NCI-H2107 (cell line): ENCODE data around the gene ASPG.

Experiments
- DNase-seq: peaks from one replicate; lab custom pipeline; 2025; lab: John Stamatoyannopoulos, UW

ASPG gene

GRCh38 chr14:104105071-104105821, 19.7 kb downstream of the ASPG start:
- no peak for DNase-seq

- DNase-seq: no peak
These were observed 20.4 kb downstream of the ASPG start for GRCh38 chr14:104105822-104106470.

DNA sequence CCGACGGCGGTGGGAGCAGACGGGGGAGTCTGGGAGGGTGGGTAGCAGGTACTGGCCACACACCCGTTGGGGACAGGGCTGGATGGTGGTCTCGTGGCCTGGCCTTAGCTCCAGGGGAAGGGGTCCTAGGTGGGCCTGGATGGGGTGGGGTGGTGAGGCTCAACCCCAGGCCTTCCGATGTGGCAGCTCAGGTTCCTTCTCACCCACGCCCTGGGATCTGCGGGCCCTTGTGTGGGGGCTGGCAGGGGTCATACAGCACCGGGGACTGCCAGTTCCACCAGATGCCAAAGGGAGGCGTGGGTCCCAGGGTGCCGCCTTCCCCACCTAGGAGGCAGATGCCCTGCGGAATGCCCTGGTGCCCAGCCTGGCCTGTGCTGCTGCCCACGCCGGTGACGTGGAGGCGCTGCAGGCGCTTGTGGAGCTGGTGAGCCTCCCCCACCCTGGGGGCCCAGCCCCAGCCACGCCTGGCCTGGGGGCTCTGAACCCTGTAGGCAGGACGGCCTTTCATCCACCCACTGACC, 21.0 kb downstream of the ASPG start:
- DNase-seq: no peak

DNA sequence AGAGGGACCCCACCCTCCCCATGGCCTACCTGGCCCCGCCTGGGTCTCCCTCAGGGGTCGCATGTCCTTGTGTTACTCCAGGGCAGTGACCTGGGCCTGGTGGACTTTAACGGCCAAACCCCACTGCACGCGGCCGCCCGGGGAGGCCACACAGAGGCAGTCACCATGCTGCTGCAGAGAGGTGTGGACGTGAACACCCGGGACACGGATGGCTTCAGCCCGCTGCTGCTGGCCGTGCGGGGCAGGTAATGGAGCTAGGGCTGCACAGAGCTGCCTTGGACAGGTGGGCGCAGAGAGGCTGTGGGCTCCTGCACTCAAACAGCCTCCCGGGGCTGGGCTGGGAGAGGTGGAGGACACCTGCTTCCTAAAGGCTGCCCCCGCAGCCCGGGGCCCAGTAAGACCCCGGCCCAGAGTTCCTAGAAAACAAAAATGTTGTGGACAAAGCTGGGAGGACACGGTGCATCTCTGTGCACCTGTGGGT, 21.6 kb downstream of the ASPG start:
- DNase-seq: no peak

- DNase-seq: no peak
These were observed 22.4 kb downstream of the ASPG start for GRCh38 chr14:104107611-104108569.

DNA sequence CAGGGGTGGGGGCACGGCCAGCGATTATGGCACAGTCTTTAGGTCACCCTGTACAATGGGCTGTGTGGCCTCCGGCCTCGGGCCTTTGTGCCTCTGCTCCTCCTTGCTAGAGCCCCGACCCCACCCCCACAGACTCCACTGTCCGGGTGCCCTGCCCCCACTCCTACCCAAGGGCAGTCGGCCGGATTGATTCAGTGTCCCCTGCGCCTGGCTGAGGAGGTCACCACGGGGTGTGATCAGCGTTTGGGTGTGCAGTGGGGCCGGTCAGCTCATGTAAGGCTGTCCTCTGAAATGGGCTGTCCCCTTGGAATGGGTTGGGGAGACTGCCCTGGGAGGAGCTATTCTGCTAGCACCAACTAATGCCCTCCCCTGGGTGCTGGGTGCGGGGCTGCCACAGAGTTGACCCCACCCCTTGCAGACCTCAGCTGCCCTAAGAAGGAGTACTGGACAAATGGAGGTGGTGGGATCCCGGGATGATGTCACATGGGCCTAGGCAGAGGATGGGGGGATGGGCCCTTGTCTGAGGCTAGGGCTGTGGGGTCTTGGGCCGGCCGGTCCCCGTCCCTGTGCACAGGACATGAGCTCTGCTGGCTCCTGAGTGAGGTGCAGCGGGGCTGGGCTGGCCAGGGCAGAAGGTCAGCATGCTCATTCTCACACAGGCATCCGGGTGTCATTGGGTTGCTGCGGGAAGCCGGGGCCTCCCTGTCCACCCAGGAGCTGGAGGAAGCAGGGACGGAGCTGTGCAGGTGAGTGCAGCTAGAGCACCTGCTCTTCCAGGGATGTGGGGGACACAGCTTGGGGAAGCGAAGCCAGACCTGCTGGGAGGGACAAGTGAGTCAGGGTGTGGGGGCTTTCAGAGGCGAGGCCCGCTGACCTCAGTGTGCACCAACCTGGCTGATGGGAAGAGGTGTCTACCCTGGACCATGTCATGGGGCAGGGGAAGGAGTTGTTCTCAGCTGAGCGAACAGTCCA, 23.4 kb downstream of the ASPG start:
- DNase-seq: no peak

GRCh38 chr14:104109731-104110361, 24.3 kb downstream of the ASPG start:
- no peak for DNase-seq

DNA sequence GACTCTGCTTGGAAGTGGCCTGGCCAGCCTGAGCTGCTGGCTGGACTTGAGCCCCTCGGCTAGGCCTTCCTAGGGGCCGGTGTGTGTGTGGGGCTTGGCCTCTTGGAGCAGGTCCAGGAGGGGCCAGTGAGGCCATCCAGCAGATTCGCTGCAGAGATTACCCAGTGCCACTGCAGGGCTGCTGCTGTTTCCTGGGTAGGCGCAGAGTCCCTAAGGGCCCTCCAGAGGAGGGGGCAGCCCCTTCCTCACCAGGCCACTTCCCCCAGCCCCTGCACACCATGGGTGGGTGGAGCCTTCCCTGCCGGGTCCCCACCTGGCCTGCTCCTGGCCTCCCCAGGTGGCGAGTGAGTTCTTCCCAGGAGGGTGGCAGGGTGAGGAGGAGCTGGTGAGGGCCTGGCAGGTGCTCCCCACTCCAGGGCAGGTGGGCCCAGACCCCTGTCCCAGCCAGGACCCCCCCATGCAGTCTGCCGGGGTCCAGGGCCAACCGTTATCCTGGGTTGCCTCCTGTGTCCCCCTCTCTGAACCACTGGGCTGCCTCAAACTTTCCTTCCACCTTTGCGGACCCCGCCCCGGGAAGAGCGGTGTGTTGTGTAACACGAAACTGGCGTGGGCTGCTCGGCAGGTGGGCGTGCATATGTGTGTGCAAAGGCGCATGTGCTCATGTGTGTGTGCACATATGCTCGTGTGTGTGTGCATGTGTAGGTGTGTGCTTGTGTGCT, 25.1 kb downstream of the ASPG start:
- DNase-seq: no peak

GRCh38 chr14:104111301-104112112, 26.0 kb downstream of the ASPG start:
- DNase-seq: no peak

DNA sequence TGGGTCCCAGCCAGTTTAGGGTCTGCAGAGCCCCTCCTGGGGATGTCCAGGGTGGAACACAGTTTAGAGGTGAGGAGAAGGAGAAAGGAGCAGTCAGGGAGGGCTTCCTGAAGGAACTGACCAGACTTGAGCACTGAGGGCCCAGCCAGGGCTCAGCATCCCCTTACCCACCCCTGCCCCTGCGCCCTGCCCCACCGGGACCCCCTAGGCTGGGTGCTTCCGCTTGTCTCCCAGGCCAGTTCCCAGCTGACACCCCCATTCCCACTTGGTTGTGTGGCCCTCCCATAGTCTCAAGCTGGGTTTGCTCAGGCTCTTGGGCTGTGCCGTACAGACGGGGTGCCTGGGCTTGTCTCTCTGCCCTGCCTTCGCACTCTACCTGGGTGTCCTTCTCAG, 26.6 kb downstream of the ASPG start:
- DNase-seq: no peak

GRCh38 chr14:104112609-104113571, 27.4 kb downstream of the ASPG start:
- DNase-seq: no peak

DNA sequence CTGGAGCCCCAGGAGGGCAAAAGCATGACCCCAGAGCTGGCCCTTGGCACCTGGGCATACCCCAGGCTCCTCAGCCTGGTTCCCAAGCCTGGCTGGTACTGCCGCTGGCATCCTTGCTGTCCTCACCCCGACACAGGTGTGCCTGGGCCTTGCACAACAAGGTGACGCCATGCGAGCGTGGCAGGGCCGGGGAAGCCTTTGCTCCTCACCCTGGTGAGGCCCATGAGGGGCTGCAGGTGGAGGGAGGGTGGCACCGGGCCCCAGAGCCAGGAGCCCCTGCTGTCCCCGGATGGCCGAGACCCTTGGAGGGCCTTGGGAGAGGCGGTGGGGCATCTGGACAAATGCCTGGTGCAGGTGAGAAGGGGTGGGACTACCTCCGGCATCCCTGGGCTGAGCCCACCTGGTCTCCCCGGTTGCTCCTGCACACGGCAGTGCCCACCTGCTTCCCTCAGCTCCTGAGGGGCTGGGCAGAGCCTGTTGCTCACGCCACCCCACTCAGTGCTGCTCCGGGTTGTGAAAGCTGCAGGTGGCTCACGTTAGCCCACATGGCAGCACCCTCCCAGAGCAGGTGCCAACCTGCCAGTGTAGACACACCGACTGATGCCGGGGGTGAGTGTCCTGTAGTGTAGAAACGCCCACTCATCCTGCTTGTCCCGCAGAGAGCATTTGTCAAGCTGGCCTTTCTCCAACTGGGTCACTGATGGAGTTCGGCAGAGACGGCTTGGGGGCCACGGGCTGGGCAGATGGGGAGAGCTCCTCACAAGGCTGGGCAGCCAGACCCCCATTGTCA, 28.3 kb downstream of the ASPG start:
- DNase-seq: no peak

DNA sequence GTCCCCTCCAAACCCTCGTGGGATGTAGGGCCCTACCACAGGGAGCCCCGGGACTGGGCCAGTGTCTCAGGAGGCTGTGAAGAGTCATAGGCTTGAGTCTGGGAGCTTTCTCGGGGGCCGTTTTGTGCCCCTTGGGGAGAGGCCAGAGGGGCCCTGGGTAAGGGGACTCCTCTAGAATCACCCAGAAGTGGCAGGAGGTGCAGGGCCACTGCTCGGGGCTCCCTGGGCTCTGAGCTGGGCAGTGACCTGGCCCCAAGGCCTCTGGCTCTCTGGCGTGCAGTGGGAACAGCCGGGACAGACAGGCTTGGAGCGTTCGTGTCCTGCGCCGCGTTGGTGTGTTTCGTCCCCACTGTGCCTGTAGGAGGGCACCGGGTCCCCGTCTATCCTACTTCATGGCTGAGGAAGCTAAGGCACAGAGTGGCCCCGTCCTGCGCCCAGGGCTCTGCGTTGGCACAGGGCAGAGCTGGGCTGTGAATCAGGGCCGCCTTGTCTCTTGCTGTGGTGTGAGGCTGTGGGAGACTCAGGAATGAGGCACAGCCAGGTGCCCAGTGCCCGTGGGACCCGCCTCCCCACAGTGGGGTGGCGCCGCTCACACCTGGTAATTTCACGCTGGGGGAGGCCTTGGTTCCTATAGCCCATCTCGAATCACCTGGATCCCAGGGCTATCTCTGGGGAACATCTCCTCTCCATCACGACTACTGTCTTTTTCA, 29.1 kb downstream of the ASPG start:
- DNase-seq: no peak

GRCh38 chr14:104115131-104115600, 29.7 kb downstream of the ASPG start:
- no peak for DNase-seq

DNA sequence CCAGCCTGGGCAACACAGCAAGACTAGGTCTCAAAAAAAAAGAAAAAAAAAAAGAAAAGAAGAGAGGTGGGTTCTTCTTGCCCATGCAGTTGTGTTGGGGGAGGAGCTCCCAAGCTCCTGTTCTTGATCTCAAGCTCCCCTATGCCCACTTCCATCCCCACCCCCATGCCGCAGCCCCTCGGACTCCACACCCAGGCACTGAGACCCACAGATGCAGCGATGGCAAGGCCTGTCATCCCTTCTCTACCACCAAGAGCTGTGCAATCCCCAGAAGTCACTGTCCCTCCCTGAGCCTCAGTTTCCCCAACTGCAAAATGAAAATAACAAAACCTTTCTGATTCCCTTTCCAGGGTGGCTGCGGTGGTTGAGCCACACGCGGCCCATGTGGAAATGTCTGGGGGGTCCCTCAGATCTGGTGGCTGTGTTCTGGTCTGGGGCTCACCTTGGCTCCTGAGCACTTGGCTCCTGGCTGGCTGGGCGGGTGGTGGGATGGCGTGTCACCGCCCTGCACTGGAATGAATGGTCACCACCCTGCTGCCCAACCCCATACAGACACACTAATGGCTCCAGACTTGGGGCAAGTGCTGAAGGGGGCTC, 30.3 kb downstream of the ASPG start:
- DNase-seq: no peak

GRCh38 chr14:104116288-104116755, 30.8 kb downstream of the ASPG start:
- DNase-seq: no peak
